EL (cell line): ENCODE measurements around the gene HIGD2A.

ENCODE experiments used
- DNase-seq: peaks from one replicate; pipeline ENCODE4 v3.0.0-alpha.2; 2016

The HIGD2A gene

GRCh38 chr5:176388444-176389134 lies at the start of gene HIGD2A, which contains the start of gene NOP16:
Gene HIGD2A (plus strand): TSS chr5:176388751. CDS start chr5:176388820, 69 bp downstream.
Gene NOP16 (minus strand): TSS chr5:176388598. CDS start chr5:176388539, 59 bp downstream.
- peak; percentile 99 for DNase-seq

- no peak for DNase-seq
Measured at GRCh38 chr5:176339304-176339703, 49.2 kb upstream of the HIGD2A start.

- no peak for DNase-seq
Measured at GRCh38 chr5:176341325-176342157, 47.0 kb upstream of the HIGD2A start.

- DNase-seq = no peak
Measured at GRCh38 chr5:176342158-176342483, 46.4 kb upstream of the HIGD2A start.

GRCh38 chr5:176342766-176343458 lies 45.6 kb upstream of the HIGD2A start:
- no peak for DNase-seq

GRCh38 chr5:176350416-176350815 lies 38.1 kb upstream of the HIGD2A start:
- DNase-seq = no peak

GRCh38 chr5:176352116-176352878 lies 36.3 kb upstream of the HIGD2A start:
- DNase-seq = no peak

GRCh38 chr5:176353533-176353932 lies 35.0 kb upstream of the HIGD2A start:
- DNase-seq = no peak

GRCh38 chr5:176355400-176356178 lies 33.0 kb upstream of the HIGD2A start:
- no peak for DNase-seq

GRCh38 chr5:176356179-176356566 lies 32.4 kb upstream of the HIGD2A start:
- no peak for DNase-seq

GRCh38 chr5:176359658-176360057 lies 28.9 kb upstream of the HIGD2A start:
- DNase-seq = peak; percentile 14

GRCh38 chr5:176360894-176361436 lies 27.6 kb upstream of the HIGD2A start:
- DNase-seq = peak; percentile 16

GRCh38 chr5:176361437-176362232 lies 26.9 kb upstream of the HIGD2A start, which contains the start of gene KIAA1191:
Gene KIAA1191 (minus strand): TSS chr5:176361764. CDS start chr5:176359508, 2,256 bp downstream.
- peak; percentile 90 for DNase-seq

GRCh38 chr5:176362233-176362490 lies 26.4 kb upstream of the HIGD2A start:
- no peak for DNase-seq

GRCh38 chr5:176364765-176365350 lies 23.7 kb upstream of the HIGD2A start:
- DNase-seq = no peak

GRCh38 chr5:176365351-176366231 lies 23.0 kb upstream of the HIGD2A start, which contains the start of gene ARL10:
Gene ARL10 (plus strand): TSS chr5:176365487. CDS start chr5:176365564, 77 bp downstream.
- DNase-seq = peak; percentile 77

- no peak for DNase-seq
Measured at GRCh38 chr5:176366232-176366894, 22.2 kb upstream of the HIGD2A start.

GRCh38 chr5:176368726-176369125 lies 19.8 kb upstream of the HIGD2A start:
- DNase-seq = no peak
